H54 (cell line): ENCODE measurements around the gene SPNS3.

Source experiments
- DNase-seq: peaks from one replicate; pipeline ENCODE4 v3.0.0; 2011; ENCODE audit warnings: low spot score, mixed read lengths; ENCODE audit not compliant: insufficient read length
- FAIRE-seq: peaks from 3 replicates; lab custom pipeline; 2011; peaks lifted over from hg19 to GRCh38; lab: Jason Lieb, UNC
- POLR2A ChIP-seq: IDR thresholded peaks from 2 replicates; pipeline ENCODE4 v1.6.1; 2011; ENCODE audit warnings: low read depth, mild to moderate bottlenecking, low read length

SPNS3 gene

GRCh38 chr17:4469552-4469951 lies 35.8 kb downstream of the SPNS3 start:
- no peak for TF ChIP-seq POLR2A
- DNase-seq: no peak
- no peak for FAIRE-seq

GRCh38 chr17:4472286-4472685 lies 38.5 kb downstream of the SPNS3 start:
- DNase-seq: no peak
- no peak for FAIRE-seq
- no peak for TF ChIP-seq POLR2A

GRCh38 chr17:4474093-4474492 lies 40.4 kb downstream of the SPNS3 start:
- DNase-seq (no peak), FAIRE-seq (no peak)
- no peak for TF ChIP-seq POLR2A

GRCh38 chr17:4475001-4475400 lies 41.3 kb downstream of the SPNS3 start:
- no peak for TF ChIP-seq POLR2A
- no peak for FAIRE-seq
- no peak for DNase-seq

- no peak for DNase-seq
- no peak for FAIRE-seq
These were observed 41.7 kb downstream of the SPNS3 start for GRCh38 chr17:4475463-4475862.

GRCh38 chr17:4476017-4476416 lies 42.3 kb downstream of the SPNS3 start:
- TF ChIP-seq POLR2A: no peak
- DNase-seq: no peak
- no peak for FAIRE-seq

More at GRCh38 chr17:4475463-4475862, 41.7 kb downstream of the SPNS3 start:
- TF ChIP-seq POLR2A: no peak

- FAIRE-seq (no peak), DNase-seq (no peak)
- no peak for TF ChIP-seq POLR2A
These were observed 42.9 kb downstream of the SPNS3 start for GRCh38 chr17:4476511-4477070.

- FAIRE-seq (no peak), DNase-seq (no peak)
- TF ChIP-seq POLR2A: no peak
These were observed 43.6 kb downstream of the SPNS3 start for GRCh38 chr17:4477255-4477791.

- DNase-seq: no peak
- no peak for TF ChIP-seq POLR2A
These were observed 44.6 kb downstream of the SPNS3 start for GRCh38 chr17:4478318-4478830.

GRCh38 chr17:4479340-4479981 lies 45.7 kb downstream of the SPNS3 start:
- FAIRE-seq: no peak

More at GRCh38 chr17:4478318-4478830, 44.6 kb downstream of the SPNS3 start:
- no peak for FAIRE-seq

GRCh38 chr17:4479982-4480751 lies 46.4 kb downstream of the SPNS3 start:
- no peak for FAIRE-seq
- TF ChIP-seq POLR2A: no peak
- no peak for DNase-seq

More at GRCh38 chr17:4479340-4479981, 45.7 kb downstream of the SPNS3 start:
- DNase-seq: no peak
- no peak for TF ChIP-seq POLR2A

- no peak for TF ChIP-seq POLR2A
- FAIRE-seq (no peak), DNase-seq (no peak)
These were observed 47.5 kb downstream of the SPNS3 start for GRCh38 chr17:4480929-4481898.

- DNase-seq (no peak), FAIRE-seq (no peak)
These were observed 48.7 kb downstream of the SPNS3 start for GRCh38 chr17:4482338-4483011.

More at GRCh38 chr17:4482338-4483011, 48.7 kb downstream of the SPNS3 start:
- no peak for TF ChIP-seq POLR2A
